Keratinocyte (primary cell): ENCODE results near the gene RNF215. TPM values are rescaled to one million over a fixed set of nuclear protein-coding genes. Genes with fewer than 3 reads are reported as not detected.
"Not testable (repeated sequence)": the region's sequence is repeated elsewhere in the genome, so short reads cannot be mapped to it uniquely, and the experiment has no call there.

Source experiments
- DNase-seq: peaks from one replicate; pipeline ENCODE4 v3.0.0-alpha.2; 2011; ENCODE audit warnings: low read depth, missing footprints, low spot score
- FAIRE-seq: peaks from 2 replicates; lab custom pipeline; 2011; peaks lifted over from hg19 to GRCh38; lab: Jason Lieb, UNC
- H2AFZ ChIP-seq: 2 replicates; pipeline ENCODE4 v1.6.0; 2012; ENCODE audit warnings: low read length, control low read depth, inconsistent platforms; ENCODE audit not compliant: control insufficient read depth
- H3K27ac ChIP-seq: 2 replicates; pipeline ENCODE4 v1.5.1; 2011; ENCODE audit warnings: low read length; ENCODE audit not compliant: control insufficient read depth, insufficient read depth
- H3K27me3 ChIP-seq: 3 replicates; pipeline ENCODE4 v1.6.0; 2011; ENCODE audit warnings: low read length; ENCODE audit not compliant: control insufficient read depth, insufficient read depth; ENCODE audit errors: extremely low read depth
- H3K36me3 ChIP-seq, 2 experiments: 2 replicates in 1 of 2; 3 replicates in 1 of 2; pipeline ENCODE4 v1.5.1; 2011; ENCODE audit warnings: low read length in 2 of 2, mild to moderate bottlenecking in 1 of 2; ENCODE audit not compliant: control insufficient read depth in 2 of 2, insufficient read depth in 2 of 2; ENCODE audit errors: extremely low read depth in 1 of 2
- H3K4me1 ChIP-seq: 3 replicates; pipeline ENCODE4 v1.5.1; 2011; ENCODE audit warnings: low read length; ENCODE audit not compliant: control insufficient read depth, insufficient read depth; ENCODE audit errors: extremely low read depth
- H3K4me2 ChIP-seq: 3 replicates; pipeline ENCODE4 v1.6.0; 2011; ENCODE audit warnings: low read depth, low read length; ENCODE audit not compliant: control insufficient read depth, insufficient read depth; ENCODE audit errors: extremely low read depth
- H3K4me3 ChIP-seq, 3 experiments: fragments of 200-600 bp in 1 of 3; sonication (generic) in 1 of 3; 2 replicates in 2 of 3; 3 replicates in 1 of 3; pipeline ENCODE4 v1.5.1; 2011 to 2016; ENCODE audit warnings: low read length in 3 of 3, mild to moderate bottlenecking in 3 of 3, control low read depth in 2 of 3, inconsistent platforms in 1 of 3, low read depth in 1 of 3, mixed read lengths in 1 of 3, mixed run types in 1 of 3, moderate library complexity in 1 of 3; ENCODE audit not compliant: control insufficient read depth in 2 of 3, insufficient read depth in 2 of 3; ENCODE audit errors: extremely low read depth in 1 of 3
- H3K79me2 ChIP-seq: 2 replicates; pipeline ENCODE4 v1.6.0; 2012; ENCODE audit warnings: low read length; ENCODE audit not compliant: control insufficient read depth, insufficient read depth
- H3K9ac ChIP-seq: 3 replicates; pipeline ENCODE4 v1.6.0; 2011; ENCODE audit warnings: low read length; ENCODE audit not compliant: control insufficient read depth, insufficient read depth; ENCODE audit errors: extremely low read depth
- H3K9me1 ChIP-seq: 3 replicates; pipeline ENCODE4 v1.6.0; 2011; ENCODE audit warnings: low read length; ENCODE audit not compliant: control insufficient read depth, insufficient read depth; ENCODE audit errors: extremely low read depth
- H3K9me3 ChIP-seq: 2 replicates; pipeline ENCODE4 v1.5.1; 2012; ENCODE audit warnings: low read depth, low read length; ENCODE audit not compliant: control insufficient read depth
- H4K20me1 ChIP-seq: 3 replicates; pipeline ENCODE4 v1.6.0; 2011; ENCODE audit warnings: low read length; ENCODE audit not compliant: control insufficient read depth, insufficient read depth; ENCODE audit errors: extremely low read depth
- CTCF ChIP-seq, 3 experiments: IDR thresholded peaks in 1 of 3; conservative IDR thresholded peaks in 1 of 3; optimal IDR thresholded peaks in 1 of 3; 2 replicates in 2 of 3; 3 replicates in 1 of 3; pipeline versions ENCODE3 to v1.5.1; 2011; ENCODE audit warnings: low read length in 3 of 3, mild to moderate bottlenecking in 3 of 3, moderate library complexity in 2 of 3, control low read depth in 1 of 3, inconsistent platforms in 1 of 3; ENCODE audit not compliant: insufficient read depth in 2 of 3; ENCODE audit errors: extremely low read depth in 1 of 3
- EZH2 ChIP-seq: IDR thresholded peaks from one replicate; pipeline ENCODE4 v1.6.1; 2012; ENCODE audit warnings: inconsistent platforms, mild to moderate bottlenecking, low read length, moderate library complexity
- dilution Hi-C: fragments of 300-500 bp; cut with MboI; formaldehyde crosslinking; loops from one replicate; pipeline ENCODE4 v1.7.0; 2020; ENCODE audit warnings: low sequenced_read_pairs; ENCODE audit not compliant: extremely low pct_ligation_motif_present
- polyA plus RNA-seq, 5 experiments: library from polyadenylated mRNA; depleted of rRNA in 3 of 5; stranded (reverse) in 3 of 5; stranded (forward) in 1 of 5; unstranded in 1 of 5; fragments of >200 nt; gene quantifications; 1 replicate in 1 of 5; 2 replicates in 3 of 5; 3 replicates in 1 of 5; pipeline versions ENCODE4 v1.2.1 to v1.2.3, GENCODE V29; 2011 to 2012; ENCODE audit warnings: missing spikeins in 2 of 5, low read depth in 1 of 5, low replicate concordance in 1 of 5

Gene RNF215
- polyA plus RNA-seq, 1 donor (not counting 4 experiments of a cell fraction or from before 2014, with no cell fraction given): 8.3 TPM

- no peaks in the 10 kb centered on the region for H3K9me1 ChIP-seq
- no peak overlapping the region for H2AFZ ChIP-seq
- peaks cover 75% of the 10 kb centered on the region for H3K79me2 ChIP-seq
- H3K4me2 ChIP-seq: no peak overlapping the region
- H3K4me3 ChIP-seq: no peak overlapping the region
- DNase-seq (no peak), FAIRE-seq (no peak)
- TF ChIP-seq EZH2: no peak
- TF ChIP-seq CTCF (optimal IDR thresholded peaks at IDR 0.05 in 1 of 3, IDR thresholded peaks at IDR 0.05 in 1 of 3, conservative IDR thresholded peaks at IDR 0.05 in 1 of 3; ENCODE audit: extremely low read depth in 1 of 3, insufficient read depth in 2 of 3, low read length in 3 of 3): no peak
- dilution Hi-C loops: no loop called here
- H3K27ac ChIP-seq: no peak overlapping the region
- no peaks in the 10 kb centered on the region for H4K20me1 ChIP-seq
- no peak overlapping the region for H3K9ac ChIP-seq
- H3K27me3 ChIP-seq: no peaks in the 10 kb centered on the region
- no peaks in the 10 kb centered on the region for H3K9me3 ChIP-seq
- H3K36me3 ChIP-seq: peaks cover 20 to 45% of the 10 kb centered on the region in 2 experiments
- H3K4me1 ChIP-seq: peaks cover 26% of the 10 kb centered on the region
Observed at GRCh38 chr22:30402028-30402765, 15.0 kb upstream of the RNF215 start.

- DNase-seq, H3K4me2 ChIP-seq, H3K9me1 ChIP-seq, H3K9ac ChIP-seq, H2AFZ ChIP-seq, H4K20me1 ChIP-seq, H3K9me3 ChIP-seq, H3K27ac ChIP-seq, H3K4me3 ChIP-seq, H3K27me3 ChIP-seq, dilution Hi-C loops, FAIRE-seq: not testable (repeated sequence)
- Histone ChIP-seq H3K4me1 (peaks cover 30% of the 10 kb centered on the region), H3K79me2 (peaks cover 79% of the 10 kb centered on the region), H3K36me3 (peaks cover 14 to 34% of the 10 kb centered on the region in 2 experiments)
Observed at GRCh38 chr22:30401024-30401423, 13.8 kb upstream of the RNF215 start.
